Small intestine (tissue), 7 donors: ENCODE measurements around the gene CLPTM1L. TPM values are rescaled to one million over a fixed set of nuclear protein-coding genes. Genes with fewer than 3 reads are reported as not detected.
A peak's percentile ranks its signal among the peaks of the same experiment; 100 is the strongest.
"Not testable (repeated sequence)": the region's sequence is repeated elsewhere in the genome, so short reads cannot be mapped to it uniquely, and the experiment has no call there.

ENCODE experiments used
- DNase-seq, 2 donors: peaks; one replicate each; pipeline versions ENCODE4 v3.0.0 to v3.0.0-alpha.2; 2013
- FAIRE-seq: peaks from 2 replicates; lab custom pipeline; 2012; peaks lifted over from hg19 to GRCh38; lab: Jason Lieb, UNC
- H3K27ac ChIP-seq, 3 donors: one replicate each; pipeline ENCODE4 v1.5.1; 2013; ENCODE audit warnings: low read length in 2 of 3, mild to moderate bottlenecking in 2 of 3, control low read depth in 1 of 3, inconsistent platforms in 1 of 3, low read depth in 1 of 3, moderate library complexity in 1 of 3
- H3K27me3 ChIP-seq, 3 donors: one replicate each; pipeline ENCODE4 v1.6.1; 2013; ENCODE audit warnings: low read length in 3 of 3, inconsistent platforms in 1 of 3; ENCODE audit not compliant: control insufficient read depth in 3 of 3, insufficient read depth in 3 of 3
- H3K36me3 ChIP-seq, 3 donors: one replicate each; pipeline ENCODE4 v1.6.1; 2013; ENCODE audit warnings: low read length in 3 of 3, inconsistent platforms in 1 of 3, low read depth in 1 of 3, mild to moderate bottlenecking in 1 of 3, moderate library complexity in 1 of 3; ENCODE audit not compliant: control insufficient read depth in 3 of 3, insufficient read depth in 2 of 3
- H3K4me1 ChIP-seq, 3 donors: one replicate each; pipeline ENCODE4 v1.6.1; 2013; ENCODE audit warnings: low read length in 2 of 3, inconsistent platforms in 1 of 3, low read depth in 1 of 3, mild to moderate bottlenecking in 1 of 3, moderate library complexity in 1 of 3; ENCODE audit not compliant: control insufficient read depth in 3 of 3, insufficient read depth in 2 of 3
- H3K4me3 ChIP-seq, 3 donors: one replicate each; pipeline ENCODE4 v1.5.1; 2013; ENCODE audit warnings: low read length in 3 of 3, control low read depth in 1 of 3, inconsistent platforms in 1 of 3, low read depth in 1 of 3, mild to moderate bottlenecking in 1 of 3, moderate library complexity in 1 of 3
- H3K9me3 ChIP-seq, 2 donors: one replicate each; pipeline ENCODE4 v1.6.1; 2013; ENCODE audit warnings: low read depth in 1 of 2, low read length in 1 of 2; ENCODE audit not compliant: control insufficient read depth in 2 of 2, insufficient read depth in 1 of 2
- WGBS, 3 donors: extraction: QIAGEN DNeasy Blood & Tissue Kit; methylation state at CpG; one replicate each; pipeline ENCODE4 v1.1.7; 2013; 5-methylcytosine and 5-hydroxymethylcytosine counted together
- polyA plus RNA-seq, 4 donors: library from polyadenylated mRNA; stranded (reverse) in 3 of 4; unstranded in 1 of 4; fragments of 200-250 nt in 3 of 4; fragments of 120-200 nt in 1 of 4; gene quantifications; one replicate each; pipeline versions ENCODE4 v1.2.1 to v1.2.3, GENCODE V29; 2013
- donor health status: healthy with polysubstance abuse.
- donor health status: control.
- donor health status: control.
- donor health status: Bipolar disorder and iron deficiency.
- donor health status: healthy.

Gene CLPTM1L
- polyA plus RNA-seq, 4 donors, result 45.8 to 99.7 (median 75.6) TPM

- no peak overlapping the region for H3K4me3 ChIP-seq
- no peak for DNase-seq
- H3K9me3 ChIP-seq, result peaks cover 0 to 21% of the 10 kb centered on the region in 2 donors
- 73 to 93% (median 82%) methylated on average over 3 of the region's 3 CpGs for WGBS, 3 donors
- no peaks in the 10 kb centered on the region for H3K36me3 ChIP-seq
- FAIRE-seq, result no peak
- peaks cover 0 to 13% (median 0%) of the 10 kb centered on the region in 3 donors for H3K27me3 ChIP-seq
- H3K4me1 ChIP-seq, result peaks cover 0 to 8% (median 0%) of the 10 kb centered on the region in 3 donors
- no peak overlapping the region for H3K27ac ChIP-seq
Measured at GRCh38 chr5:1376981-1377380, 32.1 kb upstream of the CLPTM1L start.

DNA sequence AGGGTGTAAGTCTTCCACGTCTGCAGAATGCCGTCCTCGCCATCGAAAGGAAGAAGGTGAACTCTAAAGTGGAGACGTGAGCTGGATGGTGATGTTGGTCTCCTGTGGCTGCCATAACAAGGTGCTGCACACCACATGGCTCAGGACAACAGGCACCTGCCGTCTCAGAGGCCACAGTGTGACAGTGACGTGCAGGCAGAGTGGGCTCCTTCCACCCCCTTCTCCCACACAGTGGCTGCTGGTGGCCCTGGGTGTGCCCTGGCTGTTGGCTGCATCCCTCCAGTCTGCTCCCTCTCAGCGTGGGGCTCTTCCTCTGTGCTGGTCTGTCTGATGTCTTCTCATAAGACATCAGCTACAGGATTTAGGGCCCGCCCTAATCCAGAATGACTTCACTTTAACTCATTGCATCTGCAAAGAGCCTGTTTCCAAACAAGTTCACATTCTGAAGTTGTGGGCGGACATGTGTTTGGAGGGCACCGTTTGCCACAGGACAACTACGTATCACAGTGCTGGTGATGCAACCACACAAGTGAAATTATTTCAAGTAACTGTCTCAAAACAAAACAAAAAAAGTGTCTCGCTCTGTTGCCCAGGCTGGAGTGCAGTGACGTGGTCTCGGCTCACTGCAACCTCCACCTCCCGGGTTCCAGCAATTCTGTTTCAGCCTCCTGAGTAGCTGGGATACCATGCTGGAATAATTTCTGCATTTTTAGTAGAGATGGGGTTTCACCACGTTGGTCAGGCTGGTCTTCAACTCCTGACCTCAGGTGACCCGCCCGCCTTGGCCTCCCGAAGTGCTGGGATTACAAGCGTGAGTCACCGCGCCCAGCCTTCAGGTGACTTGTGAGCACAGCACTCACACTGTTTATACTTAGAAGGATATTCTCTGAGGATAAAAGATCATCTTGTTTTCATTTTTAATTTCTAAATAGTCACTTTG, 31.2 kb upstream of the CLPTM1L start:
- DNase-seq (no peak), FAIRE-seq (no peak)
- 70 to 77% (median 73%) methylated on average over 23 of the region's 23 CpGs for WGBS, 3 donors
- H3K4me1 ChIP-seq, result peaks cover 0 to 6% (median 0%) of the 10 kb centered on the region in 3 donors
- H3K4me3 ChIP-seq, result no peak overlapping the region
- H3K36me3 ChIP-seq, result no peaks in the 10 kb centered on the region
- no peak overlapping the region for H3K27ac ChIP-seq
- peaks cover 0 to 21% of the 10 kb centered on the region in 2 donors for H3K9me3 ChIP-seq
- peaks cover 0 to 16% (median 0%) of the 10 kb centered on the region in 3 donors for H3K27me3 ChIP-seq

GRCh38 chr5:1374679-1375055, 29.8 kb upstream of the CLPTM1L start:
- Histone ChIP-seq H3K4me3 (no peak overlapping the region), H3K27ac (no peak overlapping the region), H3K27me3 (peaks cover 0 to 16% (median 0%) of the 10 kb centered on the region in 3 donors), H3K4me1 (no peaks in the 10 kb centered on the region), H3K36me3 (no peaks in the 10 kb centered on the region), H3K9me3 (peaks cover 0 to 15% of the 10 kb centered on the region in 2 donors)
- FAIRE-seq, result no peak
- WGBS, 3 donors, result 19 to 57% (median 33%) methylated on average over 6 of the region's 6 CpGs
- no peak for DNase-seq

DNA sequence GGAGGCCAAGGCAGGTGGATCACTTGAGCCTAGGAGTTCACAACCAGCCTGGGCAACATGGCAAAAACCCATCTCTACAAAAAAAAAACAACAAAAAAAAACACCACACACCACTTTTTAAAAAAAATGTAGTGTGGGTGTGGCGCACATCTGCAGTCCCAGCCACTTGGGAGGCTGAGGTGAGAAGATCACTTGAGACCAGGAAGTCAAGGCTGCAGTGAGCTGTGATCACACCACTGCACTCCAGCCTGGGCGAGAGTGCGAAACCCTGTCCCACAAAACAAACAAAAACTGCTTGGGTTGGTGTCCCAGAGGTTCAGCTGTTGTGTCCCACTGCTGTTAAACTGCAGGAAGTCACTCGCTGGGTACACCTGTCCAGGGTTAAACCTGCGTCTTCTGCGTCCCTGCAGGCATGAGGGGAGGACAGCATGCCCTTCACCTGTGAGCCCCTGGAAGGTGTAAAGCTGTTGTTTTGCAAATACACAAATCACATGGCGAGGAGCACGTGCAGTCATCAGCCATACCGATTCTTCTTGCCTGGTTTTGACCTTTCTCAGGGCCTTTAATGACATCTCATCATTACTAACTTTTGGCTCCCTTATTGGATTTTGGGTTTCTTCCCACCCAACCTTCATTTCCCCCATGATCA, 29.3 kb upstream of the CLPTM1L start:
- DNase-seq (no peak), FAIRE-seq (no peak)
- 69 to 76% (median 69%) methylated on average over 9 of the region's 9 CpGs for WGBS, 3 donors
- no peak overlapping the region for H3K27ac ChIP-seq
- H3K4me3 ChIP-seq, result no peak overlapping the region
- peaks cover 0 to 10% of the 10 kb centered on the region in 2 donors for H3K9me3 ChIP-seq
- peaks cover 0 to 18% (median 0%) of the 10 kb centered on the region in 3 donors for H3K27me3 ChIP-seq
- no peaks in the 10 kb centered on the region for H3K36me3 ChIP-seq
- no peaks in the 10 kb centered on the region for H3K4me1 ChIP-seq

GRCh38 chr5:1371972-1372342, 27.1 kb upstream of the CLPTM1L start:
- not testable (repeated sequence) for H3K4me3 ChIP-seq, H3K9me3 ChIP-seq, DNase-seq, FAIRE-seq, H3K4me1 ChIP-seq, H3K27ac ChIP-seq, H3K36me3 ChIP-seq
- H3K27me3 ChIP-seq, result peaks cover 0 to 21% (median 0%) of the 10 kb centered on the region in 3 donors
- WGBS, 3 donors, result 93 to 96% (median 94%) methylated on average over 4 of the region's 4 CpGs

- 79 to 90% (median 84%) methylated on average over 13 of the region's 13 CpGs for WGBS, 3 donors
- Histone ChIP-seq H3K4me3 (no peak overlapping the region), H3K36me3 (no peaks in the 10 kb centered on the region), H3K27ac (no peak overlapping the region), H3K4me1 (no peaks in the 10 kb centered on the region), H3K27me3 (peaks cover 0 to 24% (median 0%) of the 10 kb centered on the region in 3 donors), H3K9me3 (no peaks in the 10 kb centered on the region)
- FAIRE-seq (no peak), DNase-seq (no peak)
Measured at GRCh38 chr5:1371218-1371971, 26.5 kb upstream of the CLPTM1L start.

DNA sequence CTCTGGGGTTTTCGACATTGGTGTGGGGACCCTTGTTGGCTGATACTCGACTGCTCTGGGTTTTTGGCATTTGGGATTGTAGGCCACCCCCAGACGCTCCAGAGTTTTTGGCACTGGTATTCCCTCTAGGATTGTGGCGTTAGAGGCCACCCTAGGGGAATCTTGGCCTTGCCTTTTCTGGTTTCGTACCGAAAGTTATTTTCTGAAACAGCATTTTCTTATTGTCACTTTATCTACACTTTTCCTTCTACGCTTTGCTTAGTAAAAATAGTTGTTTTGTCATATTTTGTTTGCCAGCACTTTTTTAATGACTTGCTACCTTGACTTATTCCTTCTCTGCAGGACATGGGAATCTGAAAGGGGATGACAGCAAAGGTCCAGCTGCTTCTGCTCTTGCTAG, 25.1 kb upstream of the CLPTM1L start:
- Histone ChIP-seq H3K4me3 (no peak overlapping the region), H3K27me3 (peaks cover 0 to 12% (median 0%) of the 10 kb centered on the region in 3 donors), H3K9me3 (no peaks in the 10 kb centered on the region), H3K4me1 (no peaks in the 10 kb centered on the region), H3K36me3 (no peaks in the 10 kb centered on the region), H3K27ac (no peak overlapping the region)
- WGBS, 3 donors, result 85 to 94% (median 85%) methylated on average over 7 of the region's 7 CpGs
- FAIRE-seq, result no peak
- no peak for DNase-seq

DNA sequence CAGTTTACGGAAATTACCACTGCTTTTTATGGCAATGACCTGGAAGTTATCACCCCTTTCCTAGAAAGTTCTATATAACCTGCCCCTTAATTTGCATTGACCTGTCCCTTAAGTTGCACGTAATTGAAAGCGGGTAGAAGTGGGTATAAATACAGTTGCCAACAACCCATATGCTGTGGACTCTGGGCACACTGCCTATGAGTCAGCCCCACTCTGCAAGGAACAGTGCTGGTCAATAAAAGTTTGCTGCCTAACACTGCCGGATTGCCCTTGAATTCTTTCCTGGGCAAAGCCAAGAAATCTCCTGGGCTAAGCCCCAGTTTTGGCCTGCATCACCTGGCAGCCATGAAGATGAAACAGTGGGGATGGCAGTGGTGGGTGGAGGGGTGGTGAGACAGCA, 23.9 kb upstream of the CLPTM1L start:
- Histone ChIP-seq H3K36me3 (no peaks in the 10 kb centered on the region), H3K27ac (no peak overlapping the region), H3K9me3 (no peaks in the 10 kb centered on the region), H3K4me3 (no peak overlapping the region), H3K4me1 (no peaks in the 10 kb centered on the region), H3K27me3 (peaks cover 0 to 12% (median 4%) of the 10 kb centered on the region in 3 donors)
- 28 to 71% (median 40%) methylated on average over 4 of the region's 4 CpGs for WGBS, 3 donors
- DNase-seq, result peak in 1 of 2 donors; percentile 74
- no peak for FAIRE-seq
